ENCODE measurements around the gene ARID1B. TPM values are rescaled to one million over a fixed set of nuclear protein-coding genes. Genes with fewer than 3 reads are reported as not detected.

Gene ARID1B
- total RNA-seq = 18.8 and 72.4 TPM in 2 replicates

GRCh38 chr6:156776840-156777576 is at the start of gene ARID1B:
TSS of gene ARID1B (plus strand) at chr6:156777378. CDS start at chr6:156777681, 303 bp downstream.

